SU-DHL-6 (cell line): Measurements from ENCODE around the gene GPRC5B.

Source experiments
- CTCF ChIP-seq: fragments of 200-600 bp; sonication (generic); IDR thresholded peaks from one replicate; pipeline ENCODE4 v1.5.1; 2017; ENCODE audit warnings: antibody characterized with exemption, mild to moderate bottlenecking, low read length, moderate library complexity; ENCODE audit not compliant: insufficient read depth, poor library complexity, severe bottlenecking
- EZH2phosphoT487 ChIP-seq: fragments of 200-600 bp; sonication (generic), shearing (Covaris generic); conservative IDR thresholded peaks from 2 replicates; pipeline ENCODE4 v1.6.1; 2018; ENCODE audit warnings: mild to moderate bottlenecking, antibody characterized with exemption, low read length, moderate library complexity, mixed read lengths

GRCh38 chr16:19861133-19861532, 23.5 kb downstream of the GPRC5B start:
- TF ChIP-seq CTCF, result no peak
- no peak for TF ChIP-seq EZH2phosphoT487
